Fibroblast of skin of right quadriceps (primary cell): ENCODE results near the gene ATP8B3.
"Not testable (repeated sequence)": the region's sequence is repeated elsewhere in the genome, so short reads cannot be mapped to it uniquely, and the experiment has no call there.

Source experiments
- DNase-seq: peaks from one replicate; pipeline ENCODE4 v3.0.0-alpha.2; 2013

ATP8B3 gene

DNA sequence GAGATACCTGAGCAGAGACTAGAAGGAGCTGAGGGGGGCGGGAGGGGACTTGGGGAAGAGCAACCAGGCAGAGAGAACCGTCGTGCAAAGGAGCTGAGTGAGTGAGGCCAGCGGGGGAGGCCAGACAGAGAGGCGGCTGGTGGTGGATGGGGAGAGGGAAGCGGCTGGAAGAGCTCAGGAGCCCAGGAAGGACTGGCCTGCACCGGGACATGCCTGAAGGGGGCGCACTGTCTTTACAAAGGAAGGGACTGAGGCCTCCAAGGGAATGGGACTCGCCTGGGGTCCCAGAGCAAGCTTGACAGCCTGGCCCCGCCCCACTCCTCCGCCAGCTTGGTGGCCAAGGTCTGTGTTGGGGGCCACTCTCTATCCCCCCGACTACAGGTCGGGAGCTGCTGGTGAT, 43.8 kb downstream of the ATP8B3 start:
- no peak for DNase-seq

DNA sequence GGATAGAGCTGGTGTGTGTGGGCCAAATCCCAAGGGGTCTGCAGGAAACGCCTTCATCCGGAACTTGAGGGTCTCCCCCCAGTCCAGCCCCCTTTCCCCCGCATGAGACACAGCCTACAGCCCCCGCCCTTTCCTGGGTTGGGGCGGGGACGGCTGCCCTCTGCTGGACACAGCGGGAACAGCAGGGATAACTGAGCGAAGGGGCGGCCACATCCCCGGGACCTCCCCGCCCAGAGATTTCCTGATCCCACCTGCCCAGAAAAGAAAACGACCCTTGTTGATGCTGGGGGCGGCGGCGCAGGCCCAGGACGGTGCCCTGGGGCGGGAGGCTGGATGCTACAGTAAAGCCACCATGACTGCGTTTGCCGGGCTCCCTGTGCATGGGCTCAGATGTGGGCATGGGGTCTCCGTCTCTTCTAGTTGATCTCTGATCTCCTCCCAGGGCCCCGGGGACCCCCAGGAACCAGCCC, 44.6 kb downstream of the ATP8B3 start:
- peak; percentile 27 for DNase-seq

DNA sequence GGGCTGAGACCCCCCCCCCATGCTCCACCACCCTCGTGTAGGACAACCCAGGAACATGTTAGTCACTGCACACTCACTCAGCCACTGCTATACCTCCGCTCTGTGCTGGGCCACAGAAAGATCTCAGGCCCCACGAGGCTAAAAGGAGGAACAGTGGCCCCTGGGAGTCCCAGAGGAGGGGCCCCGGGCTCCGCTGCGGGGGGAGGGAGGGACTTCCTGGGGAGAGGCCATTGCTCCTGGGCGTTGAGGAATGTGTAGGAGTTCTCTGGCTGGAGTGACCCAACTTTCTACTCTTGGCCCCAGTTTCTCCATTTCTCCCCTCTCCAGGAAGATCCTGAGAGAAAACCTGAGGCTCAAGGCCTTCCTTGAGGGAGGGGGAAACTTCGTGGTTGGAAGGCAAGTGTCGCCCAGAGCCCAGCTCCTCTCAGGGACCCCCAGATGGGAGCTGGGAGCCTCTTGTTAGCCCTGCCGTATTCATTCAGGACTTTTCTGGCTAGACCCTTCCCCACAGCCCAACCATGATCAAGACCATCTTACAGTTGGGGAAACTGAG, 45.2 kb downstream of the ATP8B3 start:
- no peak for DNase-seq

DNA sequence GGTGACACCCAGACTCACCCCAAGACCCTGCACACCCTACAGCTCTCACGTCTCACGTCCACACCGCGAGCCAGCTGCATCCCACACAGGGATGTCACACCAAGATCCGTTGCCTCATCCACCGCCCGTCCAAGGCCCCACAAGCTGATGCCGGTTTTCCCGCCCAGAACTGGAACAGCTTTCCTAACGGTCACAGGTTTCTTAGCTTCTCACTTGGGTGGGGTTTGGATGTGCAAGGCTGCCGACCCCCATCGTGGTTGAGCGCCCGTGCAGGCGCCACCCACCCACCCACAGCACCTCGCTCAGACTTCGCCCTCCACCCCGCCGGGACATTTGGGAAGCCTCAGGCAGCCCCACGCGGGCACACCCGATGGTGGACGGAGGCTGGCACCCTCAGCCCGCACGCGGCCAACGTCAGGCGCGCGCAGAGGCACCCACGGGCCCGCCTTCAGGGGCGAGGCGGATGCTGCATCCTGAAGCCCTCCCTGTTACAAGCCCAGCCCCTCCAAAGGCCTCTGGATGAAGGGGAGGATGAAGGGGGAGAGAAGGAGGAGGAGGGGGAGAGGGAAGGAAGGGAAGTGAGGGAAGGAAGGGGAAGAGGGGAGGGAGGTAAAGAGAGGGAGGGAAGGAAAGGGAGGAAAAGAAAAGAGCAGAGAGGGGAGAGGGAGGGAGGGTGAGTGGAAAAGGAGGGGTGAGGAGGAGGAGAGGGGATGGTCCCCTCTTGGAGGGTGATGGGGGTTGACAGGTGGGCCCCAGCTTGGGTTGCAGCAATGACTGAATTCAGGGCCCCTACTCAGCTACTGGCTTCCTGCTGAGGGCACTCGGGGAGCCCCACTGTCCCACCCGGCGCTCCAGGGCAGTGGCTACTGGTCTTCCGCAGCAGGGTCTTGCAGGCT, 45.9 kb downstream of the ATP8B3 start:
- no peak for DNase-seq

DNA sequence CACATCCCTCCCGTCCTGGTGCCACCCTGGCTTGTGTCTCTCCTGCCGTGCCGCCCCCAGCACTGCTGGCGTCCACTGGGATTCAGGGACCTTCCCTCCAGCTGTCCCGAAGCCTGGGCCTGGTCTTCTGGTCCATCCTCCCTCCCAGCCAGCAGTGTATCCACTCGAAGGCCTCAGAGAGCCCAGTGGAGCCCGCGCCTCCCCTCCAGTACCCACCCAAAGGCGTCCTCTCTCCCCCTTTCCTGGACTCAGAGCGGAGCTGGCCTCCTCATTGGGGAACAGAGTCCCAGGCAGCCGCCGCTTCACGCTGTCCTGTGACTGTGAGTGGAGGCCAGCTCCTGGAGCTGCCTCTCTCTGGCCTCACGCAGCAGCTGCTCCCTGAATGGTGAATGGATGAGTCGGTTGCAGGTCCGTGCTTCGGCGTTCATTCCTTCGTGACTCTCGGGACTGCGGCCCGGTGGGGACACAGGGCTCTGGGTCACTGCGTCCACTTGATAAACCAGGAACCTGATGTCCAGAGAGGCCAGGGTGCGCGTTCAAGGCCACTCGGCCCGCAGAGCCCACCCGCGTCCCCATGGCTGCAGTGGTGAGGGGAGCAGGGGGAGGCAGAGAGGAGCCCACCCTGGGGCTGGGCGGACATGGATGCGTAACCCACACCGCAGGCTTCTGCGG, 46.7 kb downstream of the ATP8B3 start:
- DNase-seq, result no peak

DNA sequence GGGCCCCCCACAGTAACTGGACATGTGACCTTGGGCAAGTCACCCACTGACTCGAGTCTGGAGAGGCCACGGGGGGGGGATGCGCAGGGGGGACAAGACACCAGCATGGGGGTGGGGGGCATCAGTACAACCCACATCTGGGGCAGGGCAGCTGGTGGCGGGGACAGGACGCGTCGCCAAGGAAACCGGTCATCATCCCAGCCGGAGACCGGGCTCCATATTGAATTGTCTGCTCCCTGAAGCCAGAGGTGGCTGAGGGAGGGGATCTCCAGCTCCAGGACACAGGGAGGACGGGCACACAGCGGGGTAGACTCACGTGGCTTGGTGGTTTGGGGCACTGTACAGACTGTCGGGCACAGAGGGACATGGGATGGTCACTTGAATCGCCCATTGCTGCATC, 47.3 kb downstream of the ATP8B3 start:
- no peak for DNase-seq

DNA sequence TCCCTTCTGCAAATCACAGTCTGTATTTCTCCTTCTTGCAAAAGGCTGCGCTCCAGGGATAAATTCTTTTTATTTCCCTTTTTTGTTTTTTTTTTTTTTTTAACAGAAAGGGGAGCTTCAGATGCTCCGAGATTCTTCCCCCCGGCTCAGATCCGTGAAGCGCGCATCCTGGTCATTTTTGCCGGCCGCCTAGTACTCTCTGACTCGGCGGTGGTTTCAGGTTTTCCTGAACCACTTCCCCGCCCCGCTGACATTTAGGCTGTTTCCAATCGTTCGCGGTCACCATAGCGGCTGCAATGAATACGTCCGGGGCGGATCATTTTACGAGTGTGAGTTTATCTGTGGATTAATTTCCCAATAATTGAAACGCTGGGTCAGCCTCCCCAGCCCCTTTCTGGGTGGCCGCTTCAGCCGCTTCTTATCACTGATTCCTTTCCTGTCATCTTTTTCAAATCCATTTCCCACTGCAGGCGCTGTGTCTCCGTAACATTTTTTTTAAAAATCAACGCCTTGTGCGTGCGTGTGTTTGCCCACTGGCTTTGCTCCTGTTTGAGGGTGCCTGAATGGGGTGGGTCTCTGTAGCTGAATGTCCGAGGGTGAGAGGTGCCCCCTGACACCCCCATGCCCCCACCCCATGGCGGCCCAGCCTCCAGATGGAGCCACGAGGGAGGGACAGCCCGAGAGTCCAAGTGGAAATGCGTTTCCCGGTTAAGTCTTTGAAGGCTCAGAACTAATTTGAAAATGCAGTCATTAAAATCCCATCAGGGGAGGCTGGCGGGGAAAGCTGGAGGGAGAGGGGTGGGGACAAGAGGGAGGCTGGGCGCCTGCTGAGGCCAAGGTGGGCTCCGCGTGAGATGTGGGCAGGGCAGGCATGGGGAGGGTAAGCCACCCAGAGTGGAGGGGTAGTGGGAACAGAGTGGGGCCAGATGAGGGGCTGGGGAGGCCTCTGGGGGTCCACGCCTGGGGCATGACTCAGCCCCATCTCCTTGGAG, 48.1 kb downstream of the ATP8B3 start:
- DNase-seq, result no peak

DNA sequence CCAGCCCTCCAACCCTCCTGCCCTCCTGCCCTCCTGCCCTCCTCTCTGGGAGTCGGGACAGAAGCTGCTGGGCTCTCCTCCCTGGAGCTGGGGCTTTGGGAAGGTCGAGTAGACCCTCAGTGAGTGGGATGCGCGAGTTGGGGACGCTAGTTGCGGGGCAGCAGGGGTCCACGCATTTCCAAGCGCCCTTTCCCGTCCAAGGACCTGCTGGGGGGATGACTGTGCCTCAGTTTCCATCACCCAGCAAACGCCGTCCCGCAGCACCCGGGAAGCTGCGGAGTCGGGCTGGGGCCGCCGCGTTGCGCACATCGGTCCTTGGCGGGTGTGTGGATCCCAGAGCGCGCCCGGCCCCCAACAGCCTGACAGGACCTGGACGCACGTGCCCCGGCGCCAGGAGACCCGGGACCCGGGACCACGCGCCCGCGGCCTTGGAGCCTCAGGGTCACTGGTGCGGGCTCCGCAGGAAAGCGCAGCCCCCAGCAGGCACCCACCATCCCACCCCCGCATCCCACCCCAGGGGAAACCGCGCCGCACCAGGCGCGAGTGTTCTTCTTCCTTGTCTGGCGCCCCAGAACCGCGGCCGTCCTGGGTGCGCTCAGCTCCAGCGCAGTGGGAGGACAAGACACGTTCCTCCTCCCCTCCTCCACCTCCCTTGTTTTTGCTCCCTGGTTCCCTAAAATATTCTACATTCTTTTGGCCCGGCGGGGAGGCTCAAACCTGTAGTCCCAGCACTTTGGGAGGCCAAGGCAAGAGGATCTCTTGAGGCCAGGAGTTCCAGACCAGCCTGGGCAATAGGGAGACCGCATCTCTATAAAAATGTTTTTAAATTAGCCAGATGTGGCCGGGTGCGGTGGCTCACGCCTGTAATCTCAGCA, 49.6 kb downstream of the ATP8B3 start:
- DNase-seq, result no peak

DNA sequence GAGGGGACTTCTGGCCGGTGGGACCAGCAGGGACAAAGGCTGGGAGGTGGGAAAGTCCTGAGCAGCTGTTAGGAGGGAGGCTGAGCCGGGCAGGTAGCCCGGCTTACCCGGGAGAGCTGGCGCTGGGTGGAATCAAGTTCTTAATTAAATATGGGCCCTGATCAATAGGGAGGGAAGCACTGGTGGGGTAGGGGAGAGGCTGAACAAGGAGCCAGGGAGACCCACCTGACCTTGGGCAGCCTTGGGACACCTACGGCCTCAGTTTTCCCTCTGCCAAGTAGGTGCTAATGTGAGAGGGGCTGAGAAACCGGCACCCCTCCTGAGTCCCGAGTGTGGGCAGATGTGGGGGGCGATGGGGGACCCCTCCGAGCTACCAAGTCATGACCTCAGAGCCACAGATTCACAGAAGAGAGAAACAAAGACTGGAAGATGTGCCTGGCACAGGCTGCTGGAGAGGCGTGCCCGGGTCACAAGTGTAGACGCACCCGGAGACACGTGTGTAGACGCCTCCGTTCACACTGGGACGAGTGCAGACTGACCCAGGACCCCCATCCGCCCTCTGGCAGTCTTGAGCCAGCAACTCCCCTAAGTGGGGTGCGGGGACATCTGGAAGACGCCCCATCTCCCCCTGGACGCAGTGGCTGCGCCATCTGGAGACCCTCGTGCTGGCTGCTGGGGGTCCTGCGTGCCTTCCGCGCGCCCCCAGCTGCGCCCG, 50.4 kb downstream of the ATP8B3 start:
- no peak for DNase-seq

DNA sequence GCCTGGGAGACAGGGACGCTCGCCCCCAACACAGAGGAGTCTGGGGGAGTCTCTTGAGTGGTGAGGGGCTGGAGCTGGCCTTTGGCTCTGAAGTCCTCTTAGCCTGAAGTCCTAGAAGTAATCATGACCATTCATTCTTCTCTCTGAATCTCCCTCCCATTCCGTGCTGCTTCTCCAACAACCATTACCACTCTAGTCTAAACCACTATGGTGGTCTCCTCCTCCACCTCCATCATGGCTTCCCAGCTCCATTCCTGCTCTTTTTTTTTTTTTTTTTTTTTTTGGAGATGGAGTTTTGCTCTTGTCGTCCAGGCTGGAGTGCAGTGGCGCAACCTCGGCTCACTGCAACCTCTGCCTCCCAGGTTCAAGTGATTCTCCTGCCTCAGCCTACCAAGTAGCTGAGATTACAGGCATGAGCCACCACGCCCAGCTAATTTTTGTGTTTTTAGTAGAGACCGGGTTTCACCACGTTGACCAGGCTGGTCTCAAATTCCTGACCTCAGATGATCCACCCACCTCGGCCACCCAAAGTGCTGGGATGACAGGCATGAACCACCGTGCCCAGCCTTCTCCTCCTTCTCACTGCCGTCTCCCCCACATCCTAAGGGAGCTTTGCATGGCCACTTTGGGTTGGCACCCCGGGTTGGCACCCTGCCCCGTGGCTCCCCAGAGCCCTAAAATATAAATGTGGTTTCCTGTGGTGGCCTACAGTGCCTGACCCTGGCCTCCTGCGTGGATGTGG, 51.1 kb downstream of the ATP8B3 start:
- DNase-seq, result not testable (repeated sequence)

DNA sequence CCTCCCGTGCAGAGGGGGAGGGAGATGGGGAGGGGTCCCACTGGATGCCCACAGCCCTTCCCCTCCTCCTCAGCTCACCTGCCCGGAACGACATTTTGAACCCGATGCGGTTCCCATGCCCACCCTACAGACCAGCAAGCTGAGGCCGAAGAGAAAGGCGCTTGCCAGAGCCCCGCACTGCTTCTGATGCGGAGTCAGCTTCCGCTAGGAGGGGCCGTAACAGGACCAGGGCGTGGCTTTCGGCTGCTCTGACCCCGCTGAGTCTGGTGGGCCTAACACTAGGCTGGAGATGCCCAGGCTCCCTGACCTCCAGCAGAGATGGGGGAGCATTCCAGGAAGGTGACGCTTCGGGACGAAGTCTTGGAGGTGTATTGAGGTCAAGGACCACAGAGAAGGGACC, 52.1 kb downstream of the ATP8B3 start:
- no peak for DNase-seq

DNA sequence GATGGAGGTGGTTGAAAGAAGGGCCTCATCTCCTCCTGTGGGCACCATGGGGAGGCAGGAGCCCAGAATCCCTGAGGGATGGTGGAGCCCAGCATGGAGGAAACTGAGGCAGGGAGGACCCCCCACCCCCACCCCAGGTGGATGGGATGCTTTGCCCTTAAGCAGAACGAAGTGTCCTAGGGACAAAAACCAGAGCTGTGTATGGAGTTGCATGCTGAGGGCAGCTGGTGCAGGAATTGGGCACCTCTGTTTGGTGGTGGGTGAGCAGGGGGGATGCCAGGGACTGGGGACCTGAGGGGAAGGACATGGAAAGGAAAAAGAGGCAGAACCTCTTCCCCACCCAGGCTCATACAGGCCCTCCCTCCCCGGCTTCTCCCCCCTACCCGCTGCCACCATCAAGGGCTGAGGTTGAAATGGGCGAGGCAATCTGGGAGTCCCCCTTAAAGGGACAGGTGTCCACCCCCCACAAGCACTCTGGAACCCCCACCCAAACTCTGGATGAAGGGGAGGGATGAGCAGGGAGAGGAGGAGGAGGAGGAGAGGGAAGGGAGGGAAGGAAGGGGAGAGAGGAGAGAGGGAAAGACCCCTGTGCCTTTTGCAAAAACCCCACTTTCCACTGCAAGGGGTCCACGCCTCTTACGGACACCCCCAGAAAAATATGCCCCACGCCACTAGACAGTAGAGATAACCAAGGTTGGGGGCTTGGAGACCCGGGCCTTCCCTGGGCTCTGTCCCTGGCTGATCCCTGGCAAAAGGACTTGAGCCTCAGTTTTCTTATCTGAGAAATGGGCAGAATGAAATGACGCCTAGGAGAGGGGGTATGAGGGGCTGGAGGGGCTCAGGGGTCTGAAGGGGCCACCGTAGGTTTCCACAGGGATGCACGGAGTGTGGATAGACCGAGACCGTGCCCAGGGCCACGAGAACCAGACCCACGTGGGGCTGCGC, 52.8 kb downstream of the ATP8B3 start:
- DNase-seq, result no peak

DNA sequence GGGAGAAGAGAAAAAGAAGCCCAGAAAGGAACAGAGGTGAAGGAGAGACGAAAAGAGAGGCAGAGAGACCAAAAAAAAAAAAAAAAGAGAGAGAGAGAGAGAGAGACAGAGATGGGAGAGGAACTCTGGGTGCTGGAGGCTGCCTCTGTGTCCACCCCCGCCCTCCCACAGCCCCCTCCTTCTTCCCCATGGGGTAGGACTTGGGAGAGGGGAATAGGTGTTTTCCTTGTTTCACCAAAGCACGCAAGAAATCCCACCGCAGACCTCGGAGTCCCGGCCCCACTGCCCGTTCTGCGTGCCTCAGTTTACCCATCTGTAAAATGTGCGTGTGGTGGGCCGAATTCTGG, 53.9 kb downstream of the ATP8B3 start:
- DNase-seq, result no peak

DNA sequence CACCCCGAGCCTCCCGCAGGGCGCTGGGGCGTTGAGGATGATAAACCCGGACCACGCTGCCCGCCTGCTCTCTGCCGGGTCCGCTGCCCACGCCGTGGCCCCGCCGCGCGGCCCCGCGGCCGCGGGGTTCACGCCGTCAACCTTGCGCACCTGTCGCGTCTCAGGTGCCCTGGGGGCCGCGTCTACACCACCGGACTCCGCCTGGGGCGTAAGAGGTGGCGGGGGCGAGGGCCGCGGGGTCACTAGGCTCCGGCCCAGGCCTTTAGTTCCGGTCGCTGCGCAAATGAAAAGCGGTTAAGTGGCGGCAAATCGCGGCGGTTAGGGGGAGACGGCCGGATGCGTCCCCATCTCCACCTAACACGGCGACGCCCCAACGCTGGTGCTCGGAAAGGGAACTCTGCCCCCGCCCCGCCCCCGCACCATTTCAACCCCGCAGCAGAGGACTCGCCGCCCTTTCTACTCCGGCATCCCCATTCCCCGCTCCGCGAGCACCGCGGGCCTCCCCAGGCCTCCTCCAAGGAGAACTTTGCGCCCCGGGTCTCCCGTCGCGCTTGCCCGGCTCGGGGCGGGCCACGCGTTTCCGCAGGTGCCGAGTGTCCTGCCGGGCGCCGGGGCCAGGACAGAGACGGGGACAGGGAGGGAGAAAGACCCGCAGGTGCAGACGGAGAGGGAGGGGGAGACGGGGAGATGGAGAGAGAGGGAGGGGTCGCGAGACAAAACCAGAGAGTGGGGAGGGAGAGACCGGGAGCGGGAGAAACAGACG, 54.4 kb downstream of the ATP8B3 start:
- no peak for DNase-seq

DNA sequence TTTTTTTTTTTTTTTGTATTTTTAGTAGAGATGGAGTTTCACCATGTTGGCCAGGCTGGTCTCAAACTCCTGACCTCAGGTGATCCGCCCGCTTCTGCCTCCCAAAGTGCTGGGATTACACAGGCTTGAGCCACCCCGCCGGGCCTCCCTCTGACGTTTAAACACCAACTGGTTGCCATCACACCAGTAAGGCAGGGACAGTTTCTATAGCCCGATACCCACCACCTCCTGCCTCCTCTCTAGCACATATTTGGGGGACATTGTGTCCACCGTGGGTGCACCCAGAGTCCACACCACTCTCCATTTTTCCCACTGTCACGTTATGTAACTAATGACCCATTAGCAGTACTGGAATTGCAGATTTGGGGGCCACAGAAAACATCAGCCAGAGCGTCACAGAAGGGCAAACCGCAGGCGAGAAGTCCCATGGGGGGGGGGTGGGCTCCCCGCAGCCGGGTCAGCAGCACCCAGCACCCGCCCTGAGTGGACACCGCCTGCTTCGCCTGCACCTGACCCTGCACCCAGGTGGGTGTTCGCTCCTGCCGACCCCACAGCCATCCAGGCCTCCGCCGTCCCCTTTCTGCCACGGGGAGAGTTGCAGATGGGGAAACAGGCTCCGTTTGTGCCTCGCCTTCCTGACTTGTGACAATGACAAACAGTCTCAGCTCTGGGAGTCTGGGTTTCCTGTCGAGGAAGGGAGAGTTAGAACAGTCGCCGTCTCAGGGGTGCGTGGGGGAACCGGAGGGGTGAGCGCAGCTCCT, 55.2 kb downstream of the ATP8B3 start:
- no peak for DNase-seq

DNA sequence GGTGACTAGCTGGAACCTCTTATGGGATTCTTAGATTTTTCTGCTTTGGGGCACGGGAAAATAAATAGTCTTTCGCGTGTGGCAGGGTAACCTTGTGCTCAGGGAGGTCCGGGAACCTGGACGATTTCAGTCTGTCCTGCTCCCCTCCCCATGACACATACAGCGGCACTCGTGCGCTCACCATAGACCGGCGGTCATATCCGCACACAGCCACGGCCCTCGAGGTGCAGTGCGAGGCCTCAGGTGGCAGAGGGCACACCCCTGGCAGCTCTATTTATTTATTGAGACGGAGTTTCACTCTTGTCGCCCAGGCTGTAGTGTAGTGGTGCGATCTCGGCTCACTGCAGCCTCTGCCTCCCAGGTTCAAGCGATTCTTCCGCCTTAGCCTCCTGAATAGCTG, 55.8 kb downstream of the ATP8B3 start:
- DNase-seq, result no peak

DNA sequence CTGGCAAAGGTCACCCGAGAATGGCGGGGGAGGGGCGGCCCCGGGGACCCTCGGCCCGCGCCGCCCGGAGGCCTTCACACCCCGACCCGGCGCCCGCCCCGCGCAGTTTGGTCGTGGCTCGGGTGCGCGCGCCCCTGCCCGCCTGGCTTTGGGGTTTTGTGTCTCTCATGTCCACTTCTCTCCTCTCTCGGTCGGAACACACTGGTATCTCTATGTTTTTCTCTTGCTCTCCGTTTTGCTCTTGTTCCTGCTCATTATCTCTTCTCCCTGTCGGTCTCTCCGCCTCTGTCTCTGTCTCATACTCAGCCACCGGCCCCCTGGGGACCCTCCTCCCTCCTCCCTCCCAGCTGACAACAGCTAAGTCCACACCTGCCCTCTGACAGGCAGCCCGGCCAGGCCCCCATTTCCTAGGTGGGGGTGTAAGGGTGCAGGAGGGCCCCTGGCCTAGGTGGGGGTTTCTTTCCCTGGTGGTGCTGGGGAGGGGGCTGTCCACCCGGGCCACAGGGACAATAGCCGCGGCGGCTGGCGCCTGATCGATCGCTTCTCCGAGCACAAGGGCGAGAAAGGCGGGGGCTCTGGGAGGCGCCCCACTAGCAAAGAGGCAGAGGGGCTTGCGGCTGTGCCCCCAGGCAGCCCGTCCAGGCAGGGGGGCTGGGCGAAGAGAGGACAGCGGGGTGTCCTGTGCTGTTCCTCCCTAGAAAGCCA, 56.5 kb downstream of the ATP8B3 start:
- no peak for DNase-seq
